NCI-H2171 (cell line): ENCODE measurements around the gene FRAS1.
"Not testable (repeated sequence)": the region's sequence is repeated elsewhere in the genome, so short reads cannot be mapped to it uniquely, and the experiment has no call there.

Experiments used
- DNase-seq: peaks from one replicate; lab custom pipeline; 2025; lab: John Stamatoyannopoulos, UW

FRAS1 gene

DNA sequence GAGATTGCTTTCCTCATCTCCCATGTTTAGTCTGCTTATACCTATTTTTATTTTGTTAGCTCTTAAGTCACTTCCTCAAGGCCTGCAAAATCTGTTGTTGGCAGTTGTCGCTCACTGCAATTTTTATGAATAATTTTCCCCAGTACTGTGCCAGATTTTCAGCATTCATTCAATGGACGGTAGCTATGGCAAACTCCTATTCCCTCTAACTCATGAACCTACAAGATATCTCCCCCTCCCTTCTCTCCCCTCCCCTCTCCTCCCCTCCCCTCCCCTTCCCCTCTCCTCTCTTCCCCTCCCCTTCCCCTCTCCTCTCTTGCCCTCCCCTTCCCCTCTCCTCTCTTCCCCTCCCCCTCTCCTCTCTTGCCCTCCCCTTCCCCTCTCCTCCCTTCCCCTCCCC, 160.4 kb downstream of the FRAS1 start:
- DNase-seq = no peak

DNA sequence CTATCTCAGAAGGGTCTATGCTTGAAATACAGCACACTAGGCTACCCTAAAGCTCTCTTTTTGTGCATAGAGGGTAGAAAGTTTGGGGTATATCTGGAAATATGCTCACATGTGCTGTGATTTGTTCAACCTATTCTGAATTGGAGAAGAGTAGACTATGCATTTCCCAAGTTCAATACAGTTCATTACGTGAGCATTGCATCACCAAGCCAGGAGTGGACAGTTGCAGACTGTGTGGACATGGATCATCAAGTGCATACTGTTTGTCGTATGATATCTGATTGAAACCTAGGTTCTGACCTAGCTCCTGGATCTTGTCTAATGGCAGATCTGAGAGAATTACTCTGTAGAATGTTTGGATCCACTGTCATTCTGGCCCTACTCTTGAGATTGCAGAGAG, 161.1 kb downstream of the FRAS1 start:
- no peak for DNase-seq

- no peak for DNase-seq
Measured at GRCh38 chr4:78219825-78220224, 162.7 kb downstream of the FRAS1 start.

- no peak for DNase-seq
Measured at GRCh38 chr4:78220283-78220682, 163.2 kb downstream of the FRAS1 start.

DNA sequence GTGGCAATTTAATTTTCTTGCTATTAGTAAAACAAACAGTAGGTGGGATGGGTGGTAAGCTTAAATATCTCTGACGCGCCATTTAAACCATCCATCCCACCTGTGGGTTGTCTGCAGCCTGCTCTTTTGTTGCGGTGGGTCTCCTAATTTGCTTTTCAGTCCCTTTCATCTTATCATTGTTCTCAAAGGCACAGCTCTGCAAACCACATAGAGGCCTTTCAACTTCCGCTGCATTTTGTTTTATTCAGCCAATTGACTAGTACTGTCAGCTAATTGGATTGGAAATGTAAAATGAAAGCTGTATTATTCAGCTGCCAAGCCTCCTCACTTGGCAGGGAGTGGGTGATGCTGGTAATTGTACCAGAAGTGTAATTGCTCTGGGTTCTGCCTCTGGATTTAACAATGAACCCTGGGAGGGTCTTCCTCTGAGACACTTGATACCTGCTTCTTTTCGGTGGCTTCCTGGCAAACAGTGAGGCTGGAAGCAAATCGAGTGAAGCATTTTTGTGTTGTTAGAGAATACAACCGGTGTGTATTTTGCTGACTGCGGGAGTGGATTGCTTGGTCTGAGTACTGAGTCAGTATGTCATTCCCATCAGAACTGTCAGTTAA, 165.6 kb downstream of the FRAS1 start:
- no peak for DNase-seq

DNA sequence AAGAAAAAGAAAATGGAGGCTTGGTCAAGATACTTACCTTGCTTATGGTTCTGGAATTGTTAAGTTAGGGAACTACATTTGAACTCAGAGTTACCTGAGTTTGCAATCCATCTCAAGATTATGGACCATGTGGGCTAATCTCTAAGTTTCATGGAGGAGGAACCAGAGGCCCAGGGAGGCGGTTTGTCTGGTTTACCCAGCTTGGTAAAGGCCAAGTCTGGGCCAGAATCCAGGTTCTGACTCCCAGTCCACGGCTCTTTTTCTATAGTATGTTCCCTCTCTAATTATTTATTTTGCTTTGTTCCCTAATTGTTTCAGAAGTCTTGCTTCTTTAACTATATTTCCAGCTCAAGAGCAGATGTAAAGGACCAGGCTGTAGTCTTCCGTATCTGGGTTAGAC, 168.1 kb downstream of the FRAS1 start:
- DNase-seq = no peak

- DNase-seq = no peak
Measured at GRCh38 chr4:78226279-78226678, 169.2 kb downstream of the FRAS1 start.

DNA sequence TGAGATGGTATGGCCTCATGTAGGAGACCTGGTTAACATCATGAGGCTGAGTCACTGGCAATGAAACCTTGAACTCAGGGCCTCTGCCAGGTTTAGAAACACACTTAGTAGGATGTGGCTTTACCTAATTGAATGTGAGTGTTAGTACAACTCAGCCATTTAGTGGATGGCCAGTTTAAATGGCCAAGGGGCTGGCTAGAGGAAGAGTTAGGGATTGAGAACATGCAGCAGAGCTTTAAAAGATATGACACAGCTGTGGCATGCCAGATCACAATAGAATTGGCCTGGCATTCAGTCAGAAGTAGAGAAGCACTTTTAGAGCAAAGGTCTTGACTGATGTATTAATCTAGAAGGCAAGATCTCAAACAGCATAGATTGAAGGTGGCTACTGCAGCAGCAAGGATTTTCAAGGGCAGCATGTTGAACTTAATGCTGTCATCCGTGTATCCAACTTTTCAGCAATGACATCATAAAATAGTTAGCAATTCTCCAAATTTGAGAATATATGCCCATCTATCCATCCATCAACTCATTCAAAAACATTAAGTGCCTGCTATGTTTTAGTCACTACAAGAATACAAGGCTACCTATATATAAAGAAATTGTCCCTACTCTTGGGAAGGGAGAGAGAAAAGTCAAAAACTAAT, 170.4 kb downstream of the FRAS1 start:
- DNase-seq = no peak

DNA sequence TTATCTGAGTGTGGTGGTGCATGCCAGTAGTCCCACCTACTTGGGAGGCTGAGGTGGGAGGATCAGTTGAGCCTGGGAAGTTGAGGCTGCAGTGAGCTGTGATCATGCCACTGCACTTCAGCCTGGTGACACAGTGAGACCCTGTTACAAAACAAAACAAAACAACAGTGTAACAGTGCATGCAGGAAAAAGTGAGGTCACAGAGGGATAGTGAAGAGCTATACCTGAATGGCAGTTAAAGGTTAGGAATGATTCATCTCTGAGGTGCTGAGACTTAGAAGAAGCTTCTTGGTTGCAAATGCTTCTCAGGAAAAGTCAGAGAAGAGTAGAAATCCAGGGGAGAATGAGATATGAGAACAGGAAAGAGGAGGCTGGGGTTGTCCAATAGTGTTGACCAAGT, 178.7 kb downstream of the FRAS1 start:
- no peak for DNase-seq

DNA sequence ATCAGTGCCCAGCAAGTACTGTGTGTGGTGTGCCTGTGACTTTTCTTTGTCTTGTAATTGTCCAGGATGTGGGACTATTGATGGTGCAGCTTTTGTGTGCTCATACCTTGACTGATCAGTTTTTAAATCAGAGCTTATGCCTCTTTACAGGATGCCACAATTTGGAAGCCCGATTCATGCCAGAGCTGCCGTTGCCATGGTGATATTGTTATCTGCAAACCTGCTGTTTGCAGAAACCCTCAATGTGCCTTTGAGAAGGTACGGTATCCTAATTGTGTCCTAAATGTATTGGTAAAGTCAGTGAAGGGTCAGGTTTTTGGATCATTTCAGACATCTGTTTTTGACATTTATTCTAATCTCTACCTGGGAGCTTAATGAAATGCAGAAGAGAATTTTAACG, 180.2 kb downstream of the FRAS1 start:
- DNase-seq = no peak

DNA sequence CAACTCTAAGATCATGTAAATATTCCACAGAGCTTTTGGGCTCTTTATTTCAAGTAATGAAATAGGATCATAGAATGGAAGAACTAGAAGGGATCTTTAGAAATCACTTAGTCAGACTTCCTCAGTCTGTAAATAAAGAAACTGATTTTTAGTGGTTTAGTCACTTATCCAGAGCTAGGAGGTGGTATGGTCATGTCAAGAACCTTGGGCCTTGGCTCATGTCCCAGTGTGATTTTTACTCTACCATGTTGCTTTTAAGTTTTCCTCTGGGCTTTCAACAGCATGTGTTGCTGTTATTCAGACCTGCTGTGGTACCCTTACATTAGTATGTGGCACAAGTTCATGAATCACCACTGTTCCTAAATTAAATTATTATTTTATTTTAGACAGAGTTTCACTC, 184.9 kb downstream of the FRAS1 start:
- DNase-seq = no peak

- DNase-seq = no peak
Measured at GRCh38 chr4:78244705-78245485, 187.8 kb downstream of the FRAS1 start.

GRCh38 chr4:78247536-78248285, 190.6 kb downstream of the FRAS1 start:
- DNase-seq = no peak

DNA sequence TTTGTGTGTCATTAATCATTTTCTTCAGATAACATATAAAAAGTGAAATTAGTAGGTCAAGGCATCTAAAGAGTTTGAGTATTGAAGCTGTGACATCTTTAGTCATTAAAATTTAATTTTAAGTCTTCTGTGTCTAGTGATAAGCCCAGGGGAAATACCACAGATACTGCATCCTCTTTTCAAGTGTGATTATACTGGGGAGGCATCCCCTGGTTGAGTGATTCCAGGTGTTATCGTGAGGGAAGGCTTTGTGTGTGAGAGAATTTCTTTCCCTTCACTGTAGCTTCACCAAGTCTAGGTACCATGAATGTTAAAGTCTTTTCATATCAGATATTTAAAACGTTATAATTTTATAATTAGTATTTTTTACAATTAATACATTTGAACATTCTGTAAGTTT, 193.4 kb downstream of the FRAS1 start:
- no peak for DNase-seq

DNA sequence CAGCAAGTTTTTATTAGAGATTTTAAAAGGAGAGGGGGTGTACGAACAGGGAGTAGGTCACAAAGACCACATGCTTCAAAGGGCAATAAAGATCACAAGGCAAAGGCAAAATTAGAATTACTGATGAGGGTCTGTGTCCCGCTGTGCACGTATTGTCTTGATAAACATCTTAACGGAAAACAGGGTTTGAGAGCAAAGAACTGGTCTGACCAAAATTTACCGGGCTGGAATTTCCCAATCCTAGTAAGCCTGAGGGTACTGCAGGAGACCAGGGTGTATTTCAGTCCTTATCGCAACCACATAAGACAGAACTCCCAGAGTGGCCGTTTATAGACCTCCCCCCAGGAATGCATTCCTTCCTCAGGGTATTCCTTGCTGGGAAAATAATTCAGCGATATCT, 195.7 kb downstream of the FRAS1 start:
- not testable (repeated sequence) for DNase-seq

DNA sequence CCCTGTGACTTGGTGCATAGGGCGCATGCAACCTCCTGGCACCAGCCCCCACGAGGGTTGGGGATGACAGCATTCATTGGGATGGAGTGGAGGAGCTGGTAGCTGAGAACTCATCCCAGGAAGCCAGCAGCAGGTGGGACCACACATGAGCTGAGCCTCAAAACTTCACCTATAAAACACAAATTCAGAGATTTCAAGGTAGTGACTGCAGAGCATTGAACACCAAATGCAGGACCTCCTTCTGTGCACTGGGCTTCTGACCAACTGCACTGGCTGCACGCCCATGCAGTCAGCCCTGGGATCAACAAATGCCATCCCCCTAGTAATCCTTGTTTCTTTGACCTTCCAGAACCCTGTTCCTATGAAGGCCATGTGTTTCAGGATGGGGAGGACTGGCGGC, 197.8 kb downstream of the FRAS1 start:
- DNase-seq = no peak

GRCh38 chr4:78265006-78265405, 207.9 kb downstream of the FRAS1 start:
- no peak for DNase-seq

GRCh38 chr4:78267790-78268189, 210.7 kb downstream of the FRAS1 start:
- no peak for DNase-seq

- no peak for DNase-seq
Measured at GRCh38 chr4:78268597-78268996, 211.5 kb downstream of the FRAS1 start.

GRCh38 chr4:78275450-78275849, 218.3 kb downstream of the FRAS1 start:
- not testable (repeated sequence) for DNase-seq

DNA sequence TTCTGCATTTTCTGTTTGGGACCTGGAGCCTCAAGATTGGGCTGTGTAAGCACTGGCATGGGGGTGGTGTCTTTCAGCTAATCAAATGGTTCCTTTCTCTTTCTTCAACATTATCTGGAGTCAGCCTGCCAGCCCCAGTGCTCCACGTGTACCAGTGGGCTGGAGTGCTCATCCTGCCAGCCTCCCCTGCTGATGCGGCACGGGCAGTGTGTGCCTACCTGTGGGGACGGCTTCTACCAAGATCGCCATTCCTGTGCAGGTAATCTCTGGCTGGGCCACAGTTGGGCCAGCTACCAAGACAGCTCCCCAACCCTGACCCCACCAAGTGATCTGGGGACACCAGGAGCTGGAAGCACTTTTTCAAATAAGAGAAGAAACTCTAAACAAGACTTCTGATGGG, 229.2 kb downstream of the FRAS1 start:
- no peak for DNase-seq

DNA sequence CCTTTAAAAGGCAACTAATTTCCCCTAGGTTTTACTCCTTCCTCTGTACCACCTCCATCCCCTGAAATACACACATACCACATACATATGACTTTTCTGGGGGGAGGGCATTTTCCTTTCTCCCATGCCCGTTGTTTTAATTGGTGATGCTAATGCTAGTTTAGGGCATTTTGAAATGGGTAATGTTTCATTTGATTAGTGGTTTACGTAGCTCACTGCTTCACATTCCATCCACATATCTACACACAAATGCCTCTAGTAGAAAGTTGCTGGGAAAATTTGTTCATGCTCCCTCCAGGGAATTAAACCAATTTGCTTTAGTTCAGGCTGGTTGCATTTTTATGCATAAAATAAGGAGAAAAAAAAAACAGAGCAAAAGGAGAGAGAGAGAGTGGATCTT, 231.2 kb downstream of the FRAS1 start:
- DNase-seq = no peak

GRCh38 chr4:78291277-78291676, 234.2 kb downstream of the FRAS1 start:
- DNase-seq = no peak
